Kidney epithelial cell (primary cell): ENCODE results near the gene NHSL2. TPM values are rescaled to one million over a fixed set of nuclear protein-coding genes. Genes with fewer than 3 reads are reported as not detected.
"Not testable (repeated sequence)": the region's sequence is repeated elsewhere in the genome, so short reads cannot be mapped to it uniquely, and the experiment has no call there.

Experiments used
- DNase-seq: peaks from one replicate; pipeline ENCODE4 v3.0.0-alpha.2; 2010; ENCODE audit warnings: low read depth
- H3K27me3 ChIP-seq: 2 replicates; pipeline ENCODE4 v1.6.0; 2011; ENCODE audit warnings: low read length; ENCODE audit not compliant: control insufficient read depth, insufficient read depth
- H3K36me3 ChIP-seq: 2 replicates; pipeline ENCODE4 v1.5.1; 2011; ENCODE audit warnings: low read length; ENCODE audit not compliant: control insufficient read depth, insufficient read depth
- H3K4me3 ChIP-seq: 2 replicates; pipeline ENCODE4 v1.5.1; 2011; ENCODE audit warnings: low read depth, mild to moderate bottlenecking, control low read depth, low read length
- total RNA-seq: library from RNA; depleted of rRNA; stranded (reverse); fragments of >200 nt; gene quantifications from 2 replicates; pipeline ENCODE4 v1.2.3, GENCODE V29; 2015
- TF ChIP-seq, protein P1 (sequence below): IDR thresholded peaks from 2 replicates; pipeline ENCODE4 v1.5.1; 2011; ENCODE audit warnings: mild to moderate bottlenecking, moderate library complexity, low read length, control low read depth, inconsistent platforms; ENCODE audit not compliant: insufficient read depth, poor library complexity, severe bottlenecking

Gene NHSL2
- total RNA-seq, 1 donor from 2014 or later, result 1.4 TPM

- no peak for DNase-seq
- TF ChIP-seq, protein P1, sequence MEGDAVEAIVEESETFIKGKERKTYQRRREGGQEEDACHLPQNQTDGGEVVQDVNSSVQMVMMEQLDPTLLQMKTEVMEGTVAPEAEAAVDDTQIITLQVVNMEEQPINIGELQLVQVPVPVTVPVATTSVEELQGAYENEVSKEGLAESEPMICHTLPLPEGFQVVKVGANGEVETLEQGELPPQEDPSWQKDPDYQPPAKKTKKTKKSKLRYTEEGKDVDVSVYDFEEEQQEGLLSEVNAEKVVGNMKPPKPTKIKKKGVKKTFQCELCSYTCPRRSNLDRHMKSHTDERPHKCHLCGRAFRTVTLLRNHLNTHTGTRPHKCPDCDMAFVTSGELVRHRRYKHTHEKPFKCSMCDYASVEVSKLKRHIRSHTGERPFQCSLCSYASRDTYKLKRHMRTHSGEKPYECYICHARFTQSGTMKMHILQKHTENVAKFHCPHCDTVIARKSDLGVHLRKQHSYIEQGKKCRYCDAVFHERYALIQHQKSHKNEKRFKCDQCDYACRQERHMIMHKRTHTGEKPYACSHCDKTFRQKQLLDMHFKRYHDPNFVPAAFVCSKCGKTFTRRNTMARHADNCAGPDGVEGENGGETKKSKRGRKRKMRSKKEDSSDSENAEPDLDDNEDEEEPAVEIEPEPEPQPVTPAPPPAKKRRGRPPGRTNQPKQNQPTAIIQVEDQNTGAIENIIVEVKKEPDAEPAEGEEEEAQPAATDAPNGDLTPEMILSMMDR, result no peak
- H3K27me3 ChIP-seq, result no peaks in the 10 kb centered on the region
- no peaks in the 10 kb centered on the region for H3K36me3 ChIP-seq
- no peak overlapping the region for H3K4me3 ChIP-seq
Measured at GRCh38 chrX:71953946-71954345, 43.3 kb downstream of the NHSL2 start.

GRCh38 chrX:71954458-71954857 lies 43.8 kb downstream of the NHSL2 start:
- TF ChIP-seq, protein P1, result no peak
- H3K27me3 ChIP-seq, result no peaks in the 10 kb centered on the region
- no peak for DNase-seq
- H3K4me3 ChIP-seq, result no peak overlapping the region
- no peaks in the 10 kb centered on the region for H3K36me3 ChIP-seq

DNA sequence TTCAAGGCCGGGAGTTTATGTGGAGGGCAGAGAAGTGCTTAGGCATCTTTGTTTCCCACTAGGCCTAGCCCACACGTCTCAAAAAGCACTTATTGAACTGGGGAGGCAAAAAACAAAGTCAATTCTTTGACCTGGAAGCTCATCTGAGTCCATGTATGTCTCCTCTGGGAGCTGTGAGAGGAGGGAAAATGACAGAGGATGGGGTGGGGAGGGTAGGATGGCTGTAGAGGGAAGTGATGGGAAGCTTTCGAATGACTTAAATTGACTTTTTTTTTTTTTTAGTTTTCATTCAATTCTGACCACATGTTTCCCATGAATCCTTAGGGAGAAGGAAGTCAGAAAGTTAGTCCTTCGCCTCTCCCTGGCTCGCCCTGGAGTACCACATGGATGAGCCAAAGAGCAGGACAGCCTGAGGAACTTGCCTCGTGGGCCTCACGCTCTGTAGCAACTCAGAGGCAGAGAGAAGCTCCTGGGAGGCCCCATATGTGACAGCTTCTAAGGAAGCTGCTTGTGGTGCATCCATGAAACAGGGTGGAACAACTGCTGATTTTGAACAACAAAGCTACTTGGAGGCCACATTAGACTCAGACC lies 45.0 kb downstream of the NHSL2 start:
- Histone ChIP-seq H3K4me3 (no peak overlapping the region), H3K36me3 (no peaks in the 10 kb centered on the region), H3K27me3 (no peaks in the 10 kb centered on the region)
- no peak for DNase-seq
- TF ChIP-seq, protein P1, result no peak

DNA sequence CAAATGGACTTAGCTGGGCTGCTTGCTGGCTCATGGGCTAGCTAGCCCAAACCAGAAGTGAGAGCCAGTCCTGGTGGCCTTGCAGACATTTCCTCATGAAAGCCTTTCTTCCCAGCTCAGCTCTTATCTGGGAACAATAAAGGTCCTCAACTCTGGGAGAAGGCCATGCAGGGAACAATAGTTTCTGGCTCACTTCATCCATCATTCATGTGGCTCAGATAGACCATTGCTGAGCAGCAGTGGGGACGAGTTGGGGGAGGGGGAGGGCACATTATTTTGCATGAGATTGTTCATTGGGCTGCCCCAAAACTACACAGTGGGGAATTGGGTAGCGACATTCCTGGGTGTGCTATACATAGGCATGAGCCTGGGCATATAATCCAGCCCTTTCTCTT lies 47.6 kb downstream of the NHSL2 start:
- Histone ChIP-seq H3K27me3 (no peaks in the 10 kb centered on the region), H3K4me3 (no peak overlapping the region), H3K36me3 (no peaks in the 10 kb centered on the region)
- no peak for DNase-seq
- TF ChIP-seq, protein P1, result no peak

- not testable (repeated sequence) for H3K27me3 ChIP-seq, H3K4me3 ChIP-seq, DNase-seq, H3K36me3 ChIP-seq
Measured at GRCh38 chrX:71964184-71964583, 53.5 kb downstream of the NHSL2 start.

- no peak overlapping the region for H3K4me3 ChIP-seq
- TF ChIP-seq, protein P1, result no peak
- no peak for DNase-seq
- no peaks in the 10 kb centered on the region for H3K36me3 ChIP-seq
- H3K27me3 ChIP-seq, result no peaks in the 10 kb centered on the region
Measured at GRCh38 chrX:71974916-71975315, 64.3 kb downstream of the NHSL2 start.
